D341Med (cell line): ENCODE results near the gene TMED5.

Source experiments
- DNase-seq: peaks from one replicate; pipeline ENCODE4 v3.0.0; 2012; ENCODE audit warnings: low spot score

Gene TMED5

DNA sequence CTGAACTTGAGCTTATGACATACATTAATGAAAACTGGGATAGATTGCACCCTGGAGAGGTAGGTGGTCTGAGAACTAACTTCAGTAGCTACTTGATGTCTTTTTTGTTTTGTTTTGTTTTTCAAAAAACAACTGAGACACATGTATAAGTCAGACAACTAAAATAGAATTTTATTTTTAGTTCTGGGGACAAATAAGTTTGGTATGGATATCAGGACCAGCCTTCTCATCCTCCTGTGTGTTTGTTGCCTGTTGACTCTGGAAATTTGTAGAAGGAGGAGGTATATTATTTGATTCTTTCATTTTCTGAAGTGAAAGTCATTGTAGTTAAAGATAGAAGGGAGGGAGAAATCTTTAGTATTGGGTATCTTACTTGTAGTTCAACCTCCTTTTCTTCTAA is 59.6 kb downstream of the TMED5 start:
- DNase-seq = no peak

- DNase-seq = no peak
These were observed 65.8 kb downstream of the TMED5 start for GRCh38 chr1:93114391-93114790.

DNA sequence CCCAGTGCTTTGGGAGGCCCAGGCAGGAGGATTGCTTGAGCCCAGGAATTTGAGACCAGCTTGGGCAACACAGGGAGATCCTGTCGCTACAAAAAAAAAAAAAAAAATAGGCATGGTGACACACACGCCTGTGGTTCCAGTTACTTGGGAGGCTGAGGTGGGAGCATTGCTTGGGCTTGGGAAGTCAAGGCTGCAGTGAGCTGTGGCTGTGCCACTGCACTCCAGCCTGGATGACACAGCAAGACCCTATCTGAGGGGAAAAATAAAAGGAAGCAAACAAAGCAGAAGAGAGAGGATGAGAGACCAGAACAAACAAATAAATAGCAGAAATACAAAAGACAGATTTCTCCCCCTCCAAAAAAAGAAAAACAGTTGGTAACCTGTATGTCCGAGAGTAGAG is 67.1 kb downstream of the TMED5 start:
- DNase-seq = no peak

GRCh38 chr1:93111561-93111960 is 68.7 kb downstream of the TMED5 start:
- no peak for DNase-seq

- no peak for DNase-seq
These were observed 69.1 kb downstream of the TMED5 start for GRCh38 chr1:93111065-93111464.

- no peak for DNase-seq
These were observed 70.6 kb downstream of the TMED5 start for GRCh38 chr1:93109578-93109977.

GRCh38 chr1:93108335-93108734 is 71.9 kb downstream of the TMED5 start:
- DNase-seq = no peak

- no peak for DNase-seq
These were observed 72.8 kb downstream of the TMED5 start for GRCh38 chr1:93107395-93107794.

GRCh38 chr1:93106226-93106625 is 74.0 kb downstream of the TMED5 start:
- DNase-seq = no peak

- no peak for DNase-seq
These were observed 78.1 kb downstream of the TMED5 start for GRCh38 chr1:93102142-93102541.
